Measurements from ENCODE around the gene CFP.

Gene CFP

DNA sequence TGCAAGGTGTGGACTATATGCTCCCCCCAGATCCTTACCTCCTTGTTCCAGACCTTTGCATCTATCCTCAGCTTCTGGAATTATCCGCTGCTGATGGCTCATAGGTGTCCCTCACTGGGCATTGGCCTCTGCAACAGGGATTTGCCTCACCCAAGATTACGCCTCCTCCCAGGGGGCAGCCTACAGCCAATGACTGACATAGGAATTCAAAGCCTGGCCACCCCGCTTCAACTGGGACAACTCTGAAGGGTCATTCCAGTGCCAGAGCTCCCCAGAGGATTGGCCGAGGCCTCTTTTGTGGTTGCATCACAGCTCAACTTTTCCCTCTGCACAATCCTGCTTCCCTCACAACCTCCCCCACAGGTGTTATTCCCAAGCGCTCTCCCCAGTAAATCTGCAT lies 15.1 kb downstream of the CFP start:
- DNase-seq (ENCODE audit: low read depth in 1 of 2, low spot score in 1 of 2), result no peak
- TF ChIP-seq, protein P1, sequence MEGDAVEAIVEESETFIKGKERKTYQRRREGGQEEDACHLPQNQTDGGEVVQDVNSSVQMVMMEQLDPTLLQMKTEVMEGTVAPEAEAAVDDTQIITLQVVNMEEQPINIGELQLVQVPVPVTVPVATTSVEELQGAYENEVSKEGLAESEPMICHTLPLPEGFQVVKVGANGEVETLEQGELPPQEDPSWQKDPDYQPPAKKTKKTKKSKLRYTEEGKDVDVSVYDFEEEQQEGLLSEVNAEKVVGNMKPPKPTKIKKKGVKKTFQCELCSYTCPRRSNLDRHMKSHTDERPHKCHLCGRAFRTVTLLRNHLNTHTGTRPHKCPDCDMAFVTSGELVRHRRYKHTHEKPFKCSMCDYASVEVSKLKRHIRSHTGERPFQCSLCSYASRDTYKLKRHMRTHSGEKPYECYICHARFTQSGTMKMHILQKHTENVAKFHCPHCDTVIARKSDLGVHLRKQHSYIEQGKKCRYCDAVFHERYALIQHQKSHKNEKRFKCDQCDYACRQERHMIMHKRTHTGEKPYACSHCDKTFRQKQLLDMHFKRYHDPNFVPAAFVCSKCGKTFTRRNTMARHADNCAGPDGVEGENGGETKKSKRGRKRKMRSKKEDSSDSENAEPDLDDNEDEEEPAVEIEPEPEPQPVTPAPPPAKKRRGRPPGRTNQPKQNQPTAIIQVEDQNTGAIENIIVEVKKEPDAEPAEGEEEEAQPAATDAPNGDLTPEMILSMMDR (IDR thresholded peaks at IDR 0.05; ENCODE audit: insufficient read depth, low read length), result no peak
- TF ChIP-seq GABPA (IDR thresholded peaks at IDR 0.05; ENCODE audit: low read depth), result no peak
- TF ChIP-seq POLR2AphosphoS5 (IDR thresholded peaks at IDR 0.05; ENCODE audit: low read depth), result no peak
- no peak for TF ChIP-seq SPI1 (IDR thresholded peaks at IDR 0.05; ENCODE audit: borderline replicate concordance, low read depth)
- no peak for TF ChIP-seq REST (IDR thresholded peaks at IDR 0.05; ENCODE audit: insufficient replicate concordance, low read depth)
- Histone ChIP-seq H3K27ac (replicated peaks) (no peak overlapping the region), H3K4me3 (replicated peaks; ENCODE audit: insufficient read depth, low read length) (no peak overlapping the region), H3K27me3 (ENCODE audit: insufficient read depth, poor library complexity, severe bottlenecking) (no peaks in the 10 kb centered on the region)

- no peaks in the 10 kb centered on the region for H3K27me3 ChIP-seq (ENCODE audit: insufficient read depth, poor library complexity, severe bottlenecking)
- no peak overlapping the region for H3K27ac ChIP-seq (replicated peaks)
- H3K4me3 ChIP-seq (replicated peaks; ENCODE audit: insufficient read depth, low read length), result no peak overlapping the region
- DNase-seq (ENCODE audit: low read depth in 1 of 2, low spot score in 1 of 2), result no peak
- no peak for TF ChIP-seq GABPA (IDR thresholded peaks at IDR 0.05; ENCODE audit: low read depth)
- TF ChIP-seq, protein P1 (IDR thresholded peaks at IDR 0.05; ENCODE audit: insufficient read depth, low read length), result no peak
- no peak for TF ChIP-seq SPI1 (IDR thresholded peaks at IDR 0.05; ENCODE audit: borderline replicate concordance, low read depth)
- no peak for TF ChIP-seq REST (IDR thresholded peaks at IDR 0.05; ENCODE audit: insufficient replicate concordance, low read depth)
- TF ChIP-seq POLR2AphosphoS5 (IDR thresholded peaks at IDR 0.05; ENCODE audit: low read depth), result no peak
Observed at GRCh38 chrX:47613082-47613481, 16.6 kb downstream of the CFP start.

- Histone ChIP-seq H3K27ac (replicated peaks) (no peak overlapping the region), H3K27me3 (ENCODE audit: insufficient read depth, poor library complexity, severe bottlenecking) (no peaks in the 10 kb centered on the region), H3K4me3 (replicated peaks; ENCODE audit: insufficient read depth, low read length) (no peak overlapping the region)
- no peak for DNase-seq (ENCODE audit: low read depth in 1 of 2, low spot score in 1 of 2)
- no peak for TF ChIP-seq POLR2AphosphoS5 (IDR thresholded peaks at IDR 0.05; ENCODE audit: low read depth)
- TF ChIP-seq, protein P1 (IDR thresholded peaks at IDR 0.05; ENCODE audit: insufficient read depth, low read length), result no peak
- TF ChIP-seq SPI1 (IDR thresholded peaks at IDR 0.05; ENCODE audit: borderline replicate concordance, low read depth), result no peak
- TF ChIP-seq REST (IDR thresholded peaks at IDR 0.05; ENCODE audit: insufficient replicate concordance, low read depth), result no peak
- no peak for TF ChIP-seq GABPA (IDR thresholded peaks at IDR 0.05; ENCODE audit: low read depth)
Observed at GRCh38 chrX:47612418-47612817, 17.3 kb downstream of the CFP start.
